Measurements from ENCODE around the gene CSPG4.

- TF ChIP-seq CTCF (IDR thresholded peaks at IDR 0.05) (no peak), EZH2 (IDR thresholded peaks at IDR 0.05; ENCODE audit: borderline replicate concordance, insufficient read depth, low read depth, low read length, poor library complexity, severe bottlenecking) (no peak)
Observed at GRCh38 chr15:75721480-75721922, 8.9 kb upstream of the CSPG4 start.
